Mesendoderm (in vitro differentiated cells): ENCODE results near the gene C1orf210.

ENCODE experiments used
- DNase-seq: peaks from one replicate; pipeline ENCODE4 v3.0.0; 2013
- H2AK5ac ChIP-seq: 2 replicates; pipeline ENCODE4 v1.6.1; 2013; ENCODE audit warnings: low read length, inconsistent platforms
- H2BK120ac ChIP-seq: 2 replicates; pipeline ENCODE4 v1.6.1; 2013; ENCODE audit warnings: low read depth, mild to moderate bottlenecking, low read length, moderate library complexity, mixed read lengths
- H2BK15ac ChIP-seq: replicated peaks from 2 replicates; pipeline ENCODE4 v1.6.1; 2013; ENCODE audit warnings: low read depth, mild to moderate bottlenecking, moderate library complexity
- H2BK5ac ChIP-seq: 2 replicates; pipeline ENCODE4 v1.6.1; 2013; ENCODE audit warnings: low read length, inconsistent platforms
- H3K18ac ChIP-seq: 2 replicates; pipeline ENCODE4 v1.6.1; 2013; ENCODE audit warnings: mild to moderate bottlenecking, low read length, mixed read lengths
- H3K23ac ChIP-seq: one replicate; pipeline ENCODE4 v1.6.1; 2013; ENCODE audit warnings: low read length
- H3K27ac ChIP-seq: 2 replicates; pipeline ENCODE4 v1.5.1; 2013; ENCODE audit warnings: low read depth, mild to moderate bottlenecking, inconsistent platforms, low read length, moderate library complexity
- H3K27me3 ChIP-seq: 2 replicates; pipeline ENCODE4 v1.6.1; 2013; ENCODE audit warnings: low read length, control low read depth, mild to moderate bottlenecking, inconsistent platforms; ENCODE audit not compliant: insufficient read depth, poor library complexity
- H3K36me3 ChIP-seq: 2 replicates; pipeline ENCODE4 v1.6.1; 2013; ENCODE audit warnings: low read length, inconsistent platforms; ENCODE audit not compliant: control insufficient read depth, insufficient read depth
- H3K4ac ChIP-seq: one replicate; pipeline ENCODE4 v1.6.1; 2013; ENCODE audit warnings: low read depth, mild to moderate bottlenecking, low read length, moderate library complexity
- H3K4me1 ChIP-seq: 2 replicates; pipeline ENCODE4 v1.6.1; 2013; ENCODE audit warnings: low read depth, low read length, inconsistent platforms; ENCODE audit not compliant: control insufficient read depth
- H3K4me2 ChIP-seq: 2 replicates; pipeline ENCODE4 v1.6.1; 2013; ENCODE audit warnings: low read length
- H3K4me3 ChIP-seq: 2 replicates; pipeline ENCODE4 v1.5.1; 2013; ENCODE audit warnings: mild to moderate bottlenecking, low read length
- H3K56ac ChIP-seq: one replicate; pipeline ENCODE4 v1.6.1; 2013; ENCODE audit warnings: low read length
- H3K79me1 ChIP-seq: 2 replicates; pipeline ENCODE4 v1.6.1; 2013; ENCODE audit warnings: low read length, inconsistent platforms
- H3K79me2 ChIP-seq: 2 replicates; pipeline ENCODE4 v1.6.1; 2013; ENCODE audit warnings: mild to moderate bottlenecking, low read length; ENCODE audit not compliant: control insufficient read depth, insufficient read depth
- H3K9ac ChIP-seq: 2 replicates; pipeline ENCODE4 v1.6.1; 2013; ENCODE audit warnings: low read length, inconsistent platforms
- H4K5ac ChIP-seq: one replicate; pipeline ENCODE4 v1.6.1; 2013; ENCODE audit warnings: low read length
- H4K8ac ChIP-seq: one replicate; pipeline ENCODE4 v1.6.1; 2013; ENCODE audit warnings: low read depth, mild to moderate bottlenecking, control low read depth, low read length, moderate library complexity
- WGBS: extraction: QIAGEN DNeasy Blood & Tissue Kit; methylation state at CpG from one replicate; pipeline ENCODE4 v1.1.7; 2013; ENCODE audit warnings: low lambda C conversion rate, missing lambda C conversion rate; ENCODE audit not compliant: insufficient coverage; ENCODE audit errors: extremely low coverage; 5-methylcytosine and 5-hydroxymethylcytosine counted together

Gene C1orf210

DNA sequence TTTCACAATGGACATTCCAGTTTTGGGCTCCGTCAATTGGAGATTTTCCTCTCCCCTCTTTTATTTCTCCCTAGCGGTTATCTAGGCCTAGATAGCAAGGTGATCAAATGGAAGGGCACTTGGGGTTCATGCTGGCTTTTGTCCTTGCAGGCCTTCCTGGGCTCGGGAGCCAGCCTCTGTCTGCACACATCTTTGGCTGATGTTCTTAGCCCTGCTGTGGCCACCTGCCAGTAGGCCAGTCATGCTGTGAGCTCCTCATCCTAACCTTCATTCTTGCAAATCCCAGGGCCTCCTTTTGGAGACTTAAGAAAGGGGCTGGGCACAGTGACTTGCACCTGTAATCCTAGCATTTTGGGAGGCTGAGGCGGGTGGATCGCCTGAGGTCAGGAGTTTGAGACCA, 28.9 kb upstream of the C1orf210 start:
- H3K27me3 ChIP-seq: no peaks in the 10 kb centered on the region
- WGBS: no CpG with 5 or more reads among the region's 5 CpGs
- H4K5ac ChIP-seq: no peak overlapping the region
- H4K8ac ChIP-seq: no peak overlapping the region
- no peak overlapping the region for H2BK5ac ChIP-seq
- no peak overlapping the region for H3K4ac ChIP-seq
- no peak overlapping the region for H3K4me3 ChIP-seq
- H3K27ac ChIP-seq: no peak overlapping the region
- H2BK120ac ChIP-seq: no peak overlapping the region
- no peak overlapping the region for H3K4me2 ChIP-seq
- no peak overlapping the region for H3K18ac ChIP-seq
- no peaks in the 10 kb centered on the region for H3K79me2 ChIP-seq
- H2BK15ac ChIP-seq: no peak overlapping the region
- H3K4me1 ChIP-seq: no peaks in the 10 kb centered on the region
- H3K56ac ChIP-seq: no peak overlapping the region
- H3K23ac ChIP-seq: no peak overlapping the region
- DNase-seq: no peak
- H3K79me1 ChIP-seq: no peaks in the 10 kb centered on the region
- no peaks in the 10 kb centered on the region for H3K36me3 ChIP-seq
- H3K9ac ChIP-seq: no peak overlapping the region
- H2AK5ac ChIP-seq: no peak overlapping the region

DNA sequence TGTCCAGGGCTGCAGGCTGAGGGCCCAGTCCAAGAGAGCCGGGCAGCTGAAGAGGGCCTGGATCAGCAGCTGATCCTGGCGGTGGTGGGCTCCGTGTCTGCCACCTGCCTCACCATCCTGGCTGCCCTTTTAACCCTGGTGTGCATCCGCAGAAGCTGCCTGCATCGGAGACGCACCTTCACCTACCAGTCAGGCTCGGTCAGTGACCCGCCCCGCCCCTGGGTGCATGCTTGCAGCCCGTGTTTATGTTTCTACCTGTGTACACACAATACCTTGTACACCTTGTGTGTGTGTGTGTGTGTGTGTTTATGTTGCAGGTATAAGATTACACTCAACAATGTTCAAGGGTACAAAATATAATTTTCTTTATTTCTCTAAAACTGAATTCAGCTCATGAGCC, 28.4 kb upstream of the C1orf210 start:
- H3K36me3 ChIP-seq: no peaks in the 10 kb centered on the region
- no peak overlapping the region for H3K4me2 ChIP-seq
- no peak overlapping the region for H2AK5ac ChIP-seq
- WGBS: no CpG with 5 or more reads among the region's 10 CpGs
- H3K79me2 ChIP-seq: no peaks in the 10 kb centered on the region
- H3K27ac ChIP-seq: no peak overlapping the region
- no peaks in the 10 kb centered on the region for H3K79me1 ChIP-seq
- no peak overlapping the region for H2BK120ac ChIP-seq
- H3K56ac ChIP-seq: no peak overlapping the region
- no peak overlapping the region for H2BK15ac ChIP-seq
- no peak overlapping the region for H3K18ac ChIP-seq
- DNase-seq: no peak
- H3K4me1 ChIP-seq: no peaks in the 10 kb centered on the region
- no peak overlapping the region for H4K5ac ChIP-seq
- H3K4ac ChIP-seq: no peak overlapping the region
- no peak overlapping the region for H3K4me3 ChIP-seq
- H3K23ac ChIP-seq: no peak overlapping the region
- no peak overlapping the region for H2BK5ac ChIP-seq
- H3K9ac ChIP-seq: no peak overlapping the region
- no peaks in the 10 kb centered on the region for H3K27me3 ChIP-seq
- no peak overlapping the region for H4K8ac ChIP-seq

DNA sequence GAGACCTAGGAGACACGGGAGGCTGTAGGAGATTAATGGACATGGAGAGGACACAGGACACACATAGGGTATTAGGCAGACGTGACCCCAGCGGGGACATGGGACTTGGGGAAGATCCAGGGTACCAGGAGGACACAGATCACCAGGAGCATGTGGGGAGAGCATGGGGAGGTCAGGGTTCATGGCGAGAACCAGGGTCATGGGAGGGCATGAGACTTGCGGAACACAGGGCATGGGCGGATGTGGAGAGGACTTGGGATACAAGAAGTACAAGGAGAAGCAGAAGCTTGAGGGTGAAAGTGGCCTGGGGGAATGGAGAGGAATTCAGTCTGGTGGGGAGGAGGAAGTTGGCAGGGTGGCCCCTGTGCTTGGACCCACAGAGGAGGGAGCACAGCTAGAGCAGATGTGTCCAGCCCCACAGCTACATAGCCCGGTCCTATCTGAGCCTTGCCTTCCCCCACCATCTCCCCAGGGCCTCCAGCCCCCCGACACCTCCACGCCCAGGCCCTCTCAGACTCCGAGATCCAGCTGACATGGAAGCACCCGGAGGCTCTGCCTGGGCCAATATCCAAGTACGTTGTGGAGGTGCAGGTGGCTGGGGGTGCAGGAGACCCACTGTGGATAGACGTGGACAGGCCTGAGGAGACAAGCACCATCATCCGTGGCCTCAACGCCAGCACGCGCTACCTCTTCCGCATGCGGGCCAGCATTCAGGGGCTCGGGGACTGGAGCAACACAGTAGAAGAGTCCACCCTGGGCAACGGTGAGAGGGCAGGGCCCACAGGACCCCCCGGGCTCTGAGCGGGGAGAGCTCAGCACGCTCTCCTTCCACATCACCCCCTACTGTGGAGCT, 27.5 kb upstream of the C1orf210 start:
- Histone ChIP-seq H4K8ac (no peak overlapping the region), H3K18ac (no peak overlapping the region), H3K27ac (no peak overlapping the region), H4K5ac (no peak overlapping the region), H3K27me3 (no peaks in the 10 kb centered on the region), H2BK120ac (no peak overlapping the region), H3K79me2 (no peaks in the 10 kb centered on the region), H3K36me3 (no peaks in the 10 kb centered on the region), H3K4me3 (no peak overlapping the region), H3K9ac (no peak overlapping the region), H2BK15ac (no peak overlapping the region), H3K56ac (no peak overlapping the region), H2BK5ac (no peak overlapping the region), H3K4me2 (no peak overlapping the region), H3K4me1 (no peaks in the 10 kb centered on the region), H3K4ac (no peak overlapping the region), H2AK5ac (no peak overlapping the region), H3K23ac (no peak overlapping the region), H3K79me1 (no peaks in the 10 kb centered on the region)
- no CpG with 5 or more reads among the region's 24 CpGs for WGBS
- DNase-seq: no peak

DNA sequence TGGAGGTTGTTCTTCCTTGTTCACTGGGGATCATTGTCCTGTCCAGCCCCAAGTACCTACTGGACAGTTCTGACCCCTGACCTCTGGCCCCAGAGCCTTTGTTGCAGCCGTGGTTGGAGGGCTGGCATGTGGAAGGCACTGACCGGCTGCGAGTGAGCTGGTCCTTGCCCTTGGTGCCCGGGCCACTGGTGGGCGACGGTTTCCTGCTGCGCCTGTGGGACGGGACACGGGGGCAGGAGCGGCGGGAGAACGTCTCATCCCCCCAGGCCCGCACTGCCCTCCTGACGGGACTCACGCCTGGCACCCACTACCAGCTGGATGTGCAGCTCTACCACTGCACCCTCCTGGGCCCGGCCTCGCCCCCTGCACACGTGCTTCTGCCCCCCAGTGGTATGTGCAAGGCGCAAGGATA, 26.8 kb upstream of the C1orf210 start:
- H3K4ac ChIP-seq: no peak overlapping the region
- no peak overlapping the region for H3K4me2 ChIP-seq
- H3K27ac ChIP-seq: no peak overlapping the region
- no peak overlapping the region for H2AK5ac ChIP-seq
- H3K79me2 ChIP-seq: no peaks in the 10 kb centered on the region
- H4K5ac ChIP-seq: no peak overlapping the region
- DNase-seq: no peak
- no peak overlapping the region for H3K56ac ChIP-seq
- no peaks in the 10 kb centered on the region for H3K27me3 ChIP-seq
- H3K9ac ChIP-seq: no peak overlapping the region
- no peaks in the 10 kb centered on the region for H3K4me1 ChIP-seq
- no peak overlapping the region for H3K23ac ChIP-seq
- WGBS: no CpG with 5 or more reads among the region's 19 CpGs
- no peak overlapping the region for H2BK15ac ChIP-seq
- no peaks in the 10 kb centered on the region for H3K36me3 ChIP-seq
- no peaks in the 10 kb centered on the region for H3K79me1 ChIP-seq
- no peak overlapping the region for H2BK120ac ChIP-seq
- no peak overlapping the region for H2BK5ac ChIP-seq
- H3K4me3 ChIP-seq: no peak overlapping the region
- H4K8ac ChIP-seq: no peak overlapping the region
- H3K18ac ChIP-seq: no peak overlapping the region

DNA sequence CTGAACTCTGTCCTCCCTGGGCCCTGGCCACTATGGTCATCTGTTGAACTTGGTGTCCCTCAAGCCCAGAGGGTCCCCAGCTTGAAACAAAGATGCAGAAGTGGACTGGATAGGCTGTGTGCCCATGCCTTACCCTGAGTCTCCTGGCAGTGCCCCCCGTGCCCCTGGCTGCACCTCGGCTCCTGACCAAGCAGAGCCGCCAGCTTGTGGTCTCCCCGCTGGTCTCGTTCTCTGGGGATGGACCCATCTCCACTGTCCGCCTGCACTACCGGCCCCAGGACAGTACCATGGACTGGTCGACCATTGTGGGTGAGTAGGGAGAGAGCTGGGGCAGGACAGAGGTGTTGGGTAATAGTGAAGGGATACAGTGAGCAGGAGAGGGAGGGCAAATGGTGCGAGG, 26.1 kb upstream of the C1orf210 start:
- Histone ChIP-seq H3K4me3 (no peak overlapping the region), H3K79me1 (no peaks in the 10 kb centered on the region), H3K4me1 (no peaks in the 10 kb centered on the region), H3K18ac (no peak overlapping the region), H2AK5ac (no peak overlapping the region), H3K56ac (no peak overlapping the region), H3K9ac (no peak overlapping the region), H3K23ac (no peak overlapping the region), H3K36me3 (no peaks in the 10 kb centered on the region), H2BK120ac (no peak overlapping the region), H2BK15ac (no peak overlapping the region), H3K4ac (no peak overlapping the region), H3K27ac (no peak overlapping the region), H3K27me3 (no peaks in the 10 kb centered on the region), H3K4me2 (no peak overlapping the region), H4K8ac (no peak overlapping the region), H2BK5ac (no peak overlapping the region), H4K5ac (no peak overlapping the region), H3K79me2 (no peaks in the 10 kb centered on the region)
- no peak for DNase-seq
- no CpG with 5 or more reads among the region's 9 CpGs for WGBS
